ENCODE results near the gene HACD2. TPM values are rescaled to one million over a fixed set of nuclear protein-coding genes. Genes with fewer than 3 reads are reported as not detected.

HACD2 gene
- total RNA-seq, 1 donor from 2014 or later, result 30.4 TPM

GRCh38 chr3:123597561-123597960, 12.7 kb upstream of the HACD2 start:
- no peak for TF ChIP-seq CTCF (conservative IDR thresholded peaks at IDR 0.05)
- Mint-ChIP-seq H3K27me3 (no peaks in the 10 kb centered on the region), H3K9me3 (no peaks in the 10 kb centered on the region), H3K36me3 (peaks cover 15% of the 10 kb centered on the region), H3K27ac (no peak overlapping the region), H3K4me1 (ENCODE audit: unreplicated experiment) (peaks cover 4% of the 10 kb centered on the region), H3K4me3 (no peak overlapping the region)
- no peak for DNase-seq (ENCODE audit: extremely low spot score, unreplicated experiment)

GRCh38 chr3:123595396-123596180, 10.7 kb upstream of the HACD2 start:
- no peak overlapping the region for H3K27ac Mint-ChIP-seq
- no peak for TF ChIP-seq CTCF (conservative IDR thresholded peaks at IDR 0.05)

GRCh38 chr3:123593381-123593780, 8.5 kb upstream of the HACD2 start:
- TF ChIP-seq CTCF (conservative IDR thresholded peaks at IDR 0.05), result no peak
- no peaks in the 10 kb centered on the region for H3K4me1 Mint-ChIP-seq (ENCODE audit: unreplicated experiment)
- DNase-seq (ENCODE audit: extremely low spot score, unreplicated experiment), result no peak
- peaks cover 18% of the 10 kb centered on the region for H3K36me3 Mint-ChIP-seq
- no peaks in the 10 kb centered on the region for H3K27me3 Mint-ChIP-seq
- H3K4me3 Mint-ChIP-seq, result no peak overlapping the region
- no peak overlapping the region for H3K27ac Mint-ChIP-seq
- peaks cover 6% of the 10 kb centered on the region for H3K9me3 Mint-ChIP-seq

More at GRCh38 chr3:123595396-123596180, 10.7 kb upstream of the HACD2 start:
- peaks cover 2% of the 10 kb centered on the region for H3K4me1 Mint-ChIP-seq (ENCODE audit: unreplicated experiment)
- no peaks in the 10 kb centered on the region for H3K27me3 Mint-ChIP-seq
- H3K9me3 Mint-ChIP-seq, result peaks cover 6% of the 10 kb centered on the region
- no peak overlapping the region for H3K4me3 Mint-ChIP-seq
- peaks cover 20% of the 10 kb centered on the region for H3K36me3 Mint-ChIP-seq
- no peak for DNase-seq (ENCODE audit: extremely low spot score, unreplicated experiment)

- no peak for DNase-seq (ENCODE audit: extremely low spot score, unreplicated experiment)
- H3K27ac Mint-ChIP-seq, result no peak overlapping the region
- TF ChIP-seq CTCF (conservative IDR thresholded peaks at IDR 0.05), result no peak
- peaks cover 4% of the 10 kb centered on the region for H3K4me1 Mint-ChIP-seq (ENCODE audit: unreplicated experiment)
- peaks cover 6% of the 10 kb centered on the region for H3K9me3 Mint-ChIP-seq
- no peak overlapping the region for H3K4me3 Mint-ChIP-seq
- peaks cover 18% of the 10 kb centered on the region for H3K36me3 Mint-ChIP-seq
- H3K27me3 Mint-ChIP-seq, result no peaks in the 10 kb centered on the region
These were observed 6.0 kb upstream of the HACD2 start for GRCh38 chr3:123590685-123591450.

GRCh38 chr3:123587401-123587800, 2.5 kb upstream of the HACD2 start:
- H3K27me3 Mint-ChIP-seq, result no peaks in the 10 kb centered on the region
- H3K27ac Mint-ChIP-seq, result no peak overlapping the region
- TF ChIP-seq CTCF (conservative IDR thresholded peaks at IDR 0.05), result no peak
- DNase-seq (ENCODE audit: extremely low spot score, unreplicated experiment), result no peak
- peak overlapping the region; percentile 53 for H3K4me3 Mint-ChIP-seq
- H3K36me3 Mint-ChIP-seq, result peaks cover 14% of the 10 kb centered on the region
- H3K9me3 Mint-ChIP-seq, result peaks cover 6% of the 10 kb centered on the region
- H3K4me1 Mint-ChIP-seq (ENCODE audit: unreplicated experiment), result peaks cover 12% of the 10 kb centered on the region
